HG02870 (cell line): ENCODE measurements around the gene HEPHL1.

Source experiments
- ATAC-seq: cut with Tn5 transposase; IDR thresholded peaks from one replicate; pipeline ENCODE4 v1.9.1; 2021; ENCODE audit warnings: mild to moderate bottlenecking, moderate library complexity; ENCODE audit not compliant: unreplicated experiment

The HEPHL1 gene

GRCh38 chr11:94024547-94024946, 3.4 kb downstream of the HEPHL1 start:
- ATAC-seq, result no peak

DNA sequence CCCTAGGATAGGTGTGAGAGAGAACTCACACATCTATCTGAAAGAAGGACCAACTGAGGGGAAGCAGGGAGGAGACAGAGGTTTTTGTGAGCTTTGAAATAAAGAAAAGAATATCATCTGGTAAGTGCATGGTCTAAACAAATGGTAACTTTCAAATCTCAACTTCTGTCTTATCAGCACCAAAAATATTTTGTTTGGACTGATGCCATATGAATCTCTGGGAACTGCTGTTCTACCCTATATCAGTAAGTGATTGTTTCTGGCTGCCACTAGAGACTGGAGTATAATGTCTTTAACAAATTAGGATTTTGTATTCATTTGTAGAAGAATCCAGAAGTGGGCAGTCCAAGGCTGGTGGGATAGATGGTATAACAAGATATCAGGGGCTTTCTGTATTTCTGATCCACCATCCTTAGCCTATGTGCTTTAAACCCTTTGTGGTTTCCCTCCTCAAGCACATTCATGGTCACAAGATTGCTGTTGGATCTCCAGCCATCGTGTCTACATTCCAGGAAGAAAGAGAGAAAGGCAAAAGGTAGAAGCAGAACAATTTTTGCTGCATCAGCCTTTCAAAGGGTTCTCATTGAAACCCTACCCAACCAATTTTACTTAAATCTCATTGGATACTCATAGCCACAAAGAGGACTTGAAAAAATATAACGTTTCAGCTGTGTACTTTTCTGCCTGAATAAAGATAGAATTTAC, 4.7 kb downstream of the HEPHL1 start:
- ATAC-seq, result no peak

GRCh38 chr11:94027210-94027609, 6.1 kb downstream of the HEPHL1 start:
- ATAC-seq, result no peak

DNA sequence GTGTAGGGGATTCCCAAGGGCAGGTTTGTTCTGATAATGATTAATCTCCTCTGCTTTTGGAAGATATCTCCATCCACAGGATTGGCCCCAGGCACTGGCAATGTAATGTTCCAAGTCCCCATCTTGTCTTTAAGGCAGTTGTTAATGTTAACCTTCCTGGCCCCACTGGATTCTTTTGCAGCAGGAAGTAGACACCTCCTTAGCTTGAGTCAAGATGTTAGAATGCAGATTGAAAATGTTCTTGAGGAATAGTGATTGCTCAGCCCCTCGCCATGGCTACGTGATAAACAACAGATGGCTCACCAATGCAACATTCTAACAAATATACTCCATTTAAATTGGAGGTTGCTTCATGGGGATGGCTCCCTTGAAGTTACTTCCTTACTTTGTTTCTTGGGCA, 7.3 kb downstream of the HEPHL1 start:
- no peak for ATAC-seq

GRCh38 chr11:94030059-94030458, 8.9 kb downstream of the HEPHL1 start:
- ATAC-seq, result no peak

- ATAC-seq, result no peak
These were observed 10.5 kb downstream of the HEPHL1 start for GRCh38 chr11:94031625-94032024.

GRCh38 chr11:94032066-94032465, 10.9 kb downstream of the HEPHL1 start:
- no peak for ATAC-seq

DNA sequence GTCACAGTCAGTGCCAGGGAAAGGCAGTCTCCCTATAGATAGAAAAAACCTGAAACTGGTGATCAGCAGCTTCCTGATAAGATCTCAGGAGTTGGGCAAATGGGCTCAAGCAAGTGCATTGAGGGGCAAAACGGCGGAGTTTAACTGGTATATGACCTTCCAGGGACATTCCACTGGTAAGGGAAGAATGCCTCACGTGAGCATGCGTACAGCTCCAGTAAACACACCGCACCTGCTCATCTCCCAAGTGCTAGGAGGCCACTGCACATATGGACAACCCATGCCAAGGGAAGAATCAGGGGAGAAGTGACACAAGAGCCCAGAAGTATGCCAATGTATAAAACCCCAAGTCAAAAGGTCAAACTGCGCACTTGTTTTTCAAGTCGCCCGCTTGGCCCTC, 11.6 kb downstream of the HEPHL1 start:
- no peak for ATAC-seq

GRCh38 chr11:94034207-94034606, 13.1 kb downstream of the HEPHL1 start:
- no peak for ATAC-seq

GRCh38 chr11:94036096-94036495, 14.9 kb downstream of the HEPHL1 start:
- no peak for ATAC-seq

DNA sequence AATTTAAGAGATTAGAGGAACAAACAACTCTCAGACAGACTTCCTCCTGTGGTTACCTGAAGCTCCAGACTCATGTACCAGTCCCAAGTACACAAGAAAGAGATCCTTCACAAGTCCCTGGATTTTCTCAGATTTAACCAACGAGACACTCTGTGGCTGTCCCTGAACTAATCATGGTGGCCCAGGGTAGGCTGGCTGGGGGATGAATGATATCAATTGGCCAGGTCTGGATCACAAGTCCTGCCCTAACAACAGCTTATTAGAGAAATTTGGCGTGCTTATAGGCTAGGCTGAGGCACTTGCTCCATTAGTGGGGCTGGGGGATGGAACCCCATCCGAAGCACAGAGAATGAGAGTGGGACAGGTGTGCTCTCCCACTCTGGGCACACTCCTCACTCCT, 22.1 kb downstream of the HEPHL1 start:
- ATAC-seq, result no peak

- no peak for ATAC-seq
These were observed 25.6 kb downstream of the HEPHL1 start for GRCh38 chr11:94046796-94047195.

DNA sequence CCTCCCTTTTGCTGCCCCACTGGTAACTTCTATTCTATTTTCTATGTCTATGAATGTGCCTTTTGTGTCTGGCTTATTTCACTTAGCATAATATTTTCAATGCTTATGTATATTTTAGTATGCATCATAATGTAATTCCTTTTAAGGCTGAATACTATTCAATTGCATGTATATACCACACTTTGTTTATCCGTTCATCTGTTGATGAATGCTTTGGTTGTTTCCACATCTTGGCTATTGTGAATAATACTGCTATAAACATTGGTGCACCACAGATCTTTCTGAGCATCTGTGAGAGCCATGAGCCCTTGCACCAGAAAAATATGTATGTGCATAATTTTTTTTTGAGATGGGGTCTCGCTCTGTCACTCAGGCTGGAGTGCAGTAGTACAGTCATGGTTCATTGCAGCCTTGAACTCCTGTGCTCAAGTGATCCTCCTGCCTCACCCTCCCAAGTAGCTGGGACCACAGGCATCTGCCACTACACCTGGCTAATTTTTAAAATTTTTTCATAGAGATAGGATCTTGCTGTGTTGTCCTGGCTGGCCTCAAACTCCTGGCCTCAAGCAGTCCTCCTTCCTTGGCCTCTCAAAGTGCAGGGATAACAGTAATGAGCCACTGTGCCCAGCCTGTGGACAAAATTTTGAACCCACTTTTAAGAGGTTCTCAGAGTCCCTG, 27.0 kb downstream of the HEPHL1 start:
- ATAC-seq, result no peak

DNA sequence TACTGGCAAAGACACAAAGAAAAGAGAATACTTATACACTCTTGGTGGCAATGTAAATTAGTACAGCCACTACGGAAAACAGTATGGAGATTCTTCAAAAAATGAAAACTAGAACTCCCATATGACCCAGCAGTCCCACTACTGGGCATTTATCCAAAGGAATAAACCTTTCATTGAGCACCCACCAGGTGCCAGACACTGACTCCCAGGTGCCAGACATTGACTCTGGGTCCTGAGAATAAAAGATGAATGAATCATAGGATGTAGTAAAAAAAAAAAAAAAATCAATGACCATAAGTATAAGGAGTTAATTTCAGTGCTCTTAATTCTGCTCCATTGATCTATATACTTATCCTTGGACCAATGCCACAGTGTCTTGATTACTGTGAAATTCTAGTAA, 28.2 kb downstream of the HEPHL1 start:
- ATAC-seq, result no peak

- no peak for ATAC-seq
These were observed 37.5 kb downstream of the HEPHL1 start for GRCh38 chr11:94058630-94059029.

DNA sequence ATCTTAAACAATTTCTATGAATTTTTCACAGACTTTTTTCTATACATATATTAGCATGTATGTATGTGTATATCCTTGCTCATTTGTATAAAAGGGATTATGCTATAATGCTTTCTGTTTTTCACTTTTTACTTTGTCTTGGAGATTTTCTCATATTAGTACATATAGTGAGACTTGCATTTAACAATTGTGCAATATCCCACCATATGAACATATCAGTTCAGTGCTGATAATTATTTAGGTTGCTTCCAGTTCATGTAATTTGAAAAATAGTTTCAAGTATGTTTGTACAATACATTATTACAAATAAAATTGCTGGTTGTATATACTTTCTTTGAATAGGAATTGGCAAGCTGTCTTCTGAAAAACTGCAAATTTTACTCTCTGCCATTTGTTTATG, 37.9 kb downstream of the HEPHL1 start:
- no peak for ATAC-seq

DNA sequence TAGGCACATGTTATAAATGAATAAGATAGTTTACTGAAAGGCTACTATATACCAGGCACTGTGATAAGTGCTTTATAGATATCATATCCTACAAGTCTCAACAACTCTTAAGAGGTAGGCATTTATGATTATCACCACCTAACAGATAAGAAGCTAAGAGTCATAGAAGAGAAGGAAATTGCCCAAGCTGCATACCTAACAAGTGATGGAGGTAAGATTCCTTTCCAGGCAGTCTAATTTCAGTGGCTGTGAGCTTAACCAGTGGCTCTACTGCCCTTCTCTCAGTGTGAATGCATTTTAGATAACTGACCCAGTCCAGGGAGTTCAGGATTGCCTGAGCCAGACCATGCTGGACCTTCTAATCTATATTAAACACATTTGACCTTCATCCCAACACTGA, 39.2 kb downstream of the HEPHL1 start:
- ATAC-seq, result no peak

DNA sequence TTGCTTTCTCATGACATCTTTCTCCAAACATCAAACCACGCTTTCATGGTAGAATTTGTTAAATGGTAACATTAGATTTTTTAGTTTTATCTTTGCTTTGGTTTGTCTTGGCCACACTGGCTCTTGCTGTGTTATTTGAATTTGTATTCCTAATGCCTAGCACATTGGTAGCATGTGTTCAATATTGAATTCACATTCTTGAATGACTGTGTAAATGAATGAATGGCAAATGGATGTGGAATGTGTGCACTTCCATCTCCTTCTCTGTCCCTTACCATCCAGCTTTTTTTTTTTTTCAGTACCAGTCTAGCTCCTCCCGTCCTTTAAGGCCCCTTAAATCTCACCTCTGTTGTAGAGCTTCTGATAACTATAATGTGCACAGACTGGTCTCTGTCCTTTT, 41.2 kb downstream of the HEPHL1 start:
- ATAC-seq, result no peak

DNA sequence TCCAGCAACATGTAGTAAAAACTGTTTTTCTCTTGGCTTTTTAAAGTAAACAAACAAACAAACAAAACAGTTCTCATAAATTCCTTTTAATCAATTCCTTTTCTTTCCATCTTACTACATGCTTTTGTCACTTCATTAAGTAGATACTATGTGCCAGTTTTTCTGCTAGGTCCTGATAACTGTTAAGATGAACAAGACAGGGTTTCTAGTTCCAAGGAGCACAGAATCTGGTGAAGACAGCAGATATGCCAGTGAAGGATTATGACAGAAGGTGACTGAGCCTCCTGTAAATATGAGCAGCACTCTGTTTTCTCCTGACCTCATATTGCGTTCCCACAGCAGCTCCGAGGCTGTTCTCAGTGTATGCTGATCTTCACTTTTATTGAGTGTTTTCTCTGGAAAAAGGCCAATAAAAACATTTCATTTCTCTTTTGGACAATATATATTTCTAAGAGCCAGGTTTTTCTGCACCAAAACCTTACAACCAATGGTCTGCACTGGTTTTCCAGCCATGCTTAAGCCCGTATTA, 45.8 kb downstream of the HEPHL1 start:
- ATAC-seq, result no peak

GRCh38 chr11:94068764-94069163, 47.6 kb downstream of the HEPHL1 start:
- no peak for ATAC-seq

- no peak for ATAC-seq
These were observed 56.6 kb downstream of the HEPHL1 start for GRCh38 chr11:94077552-94078293.

GRCh38 chr11:94084164-94084563, 63.0 kb downstream of the HEPHL1 start:
- no peak for ATAC-seq
